CD14-positive monocyte (primary cell): ENCODE results near the gene HADHA. TPM values are rescaled to one million over a fixed set of nuclear protein-coding genes. Genes with fewer than 3 reads are reported as not detected.

Source experiments
- DNase-seq, 3 donors: peaks; one replicate each; pipeline ENCODE4 v3.0.0-alpha.2; 2011 to 2022
- H2AFZ ChIP-seq: 2 replicates; pipeline ENCODE4 v1.6.0; 2012; ENCODE audit warnings: mild to moderate bottlenecking, low read depth, low read length, inconsistent platforms; ENCODE audit not compliant: insufficient read depth, poor library complexity, severe bottlenecking
- H3K27ac ChIP-seq, 2 donors: 1 replicate in 1 of 2; 2 replicates in 1 of 2; pipeline ENCODE4 v1.5.1; 2012 to 2013; ENCODE audit warnings: low read length in 2 of 2, control low read depth in 1 of 2, inconsistent platforms in 1 of 2, low read depth in 1 of 2, mild to moderate bottlenecking in 1 of 2
- H3K27me3 ChIP-seq, 2 donors: one replicate each; pipeline versions ENCODE4 v1.6.0 to v1.6.1; 2011 to 2013; ENCODE audit warnings: low read length in 2 of 2; ENCODE audit not compliant: control insufficient read depth in 2 of 2, insufficient read depth in 2 of 2
- H3K36me3 ChIP-seq, 2 donors: replicated peaks in 1 of 2; 1 replicate in 1 of 2; 2 replicates in 1 of 2; pipeline versions ENCODE4 v1.5.1 to v1.6.1; 2012 to 2013; ENCODE audit warnings: low read length in 2 of 2, control low read depth in 1 of 2, inconsistent platforms in 1 of 2, mild to moderate bottlenecking in 1 of 2; ENCODE audit not compliant: insufficient read depth in 2 of 2, control insufficient read depth in 1 of 2
- H3K4me1 ChIP-seq, 2 donors: 1 replicate in 1 of 2; 2 replicates in 1 of 2; pipeline versions ENCODE4 v1.5.1 to v1.6.1; 2012 to 2013; ENCODE audit warnings: low read length in 2 of 2, control low read depth in 1 of 2, inconsistent platforms in 1 of 2, mild to moderate bottlenecking in 1 of 2, moderate library complexity in 1 of 2; ENCODE audit not compliant: insufficient read depth in 2 of 2, control insufficient read depth in 1 of 2
- H3K4me2 ChIP-seq: replicated peaks from 2 replicates; pipeline ENCODE3; 2012; ENCODE audit warnings: low read length, moderate library complexity, mild to moderate bottlenecking; ENCODE audit not compliant: poor library complexity, severe bottlenecking; ENCODE audit errors: extremely low read depth
- H3K4me3 ChIP-seq, 3 experiments: fragments of 200-600 bp in 1 of 3; sonication (generic) in 1 of 3; replicated peaks in 1 of 3; 1 replicate in 2 of 3; 2 replicates in 1 of 3; pipeline ENCODE4 v1.5.1; 2011 to 2013; ENCODE audit warnings: low read length in 3 of 3, mild to moderate bottlenecking in 3 of 3, control low read depth in 2 of 3, low read depth in 2 of 3, inconsistent platforms in 1 of 3, moderate library complexity in 1 of 3
- H3K79me2 ChIP-seq: 2 replicates; pipeline ENCODE4 v1.6.0; 2012; ENCODE audit warnings: mild to moderate bottlenecking, control low read depth, inconsistent platforms, low read length, moderate library complexity; ENCODE audit not compliant: insufficient read depth
- H3K9ac ChIP-seq: 2 replicates; pipeline ENCODE4 v1.6.0; 2017; ENCODE audit warnings: low read length, mild to moderate bottlenecking; ENCODE audit not compliant: insufficient read depth, poor library complexity, severe bottlenecking
- H3K9me3 ChIP-seq, 2 donors: replicated peaks in 1 of 2; 1 replicate in 1 of 2; 2 replicates in 1 of 2; pipeline versions ENCODE4 v1.5.1 to v1.6.1; 2012 to 2013; ENCODE audit warnings: low read length in 2 of 2, control low read depth in 1 of 2; ENCODE audit not compliant: control insufficient read depth in 1 of 2, insufficient read depth in 1 of 2
- H4K20me1 ChIP-seq: 2 replicates; pipeline ENCODE4 v1.6.0; 2012; ENCODE audit warnings: mild to moderate bottlenecking, low read length, control low read depth, moderate library complexity; ENCODE audit not compliant: insufficient read depth
- H3K27ac Mint-ChIP-seq, 7 donors: one replicate each; pipeline ENCODE4 v1.8.0; 2020; ENCODE audit warnings: mild to moderate bottlenecking in 7 of 7, mixed read lengths in 7 of 7, moderate library complexity in 6 of 7, inconsistent platforms in 2 of 7
- H3K27me3 Mint-ChIP-seq, 3 donors: one replicate each; pipeline ENCODE4 v1.8.0; 2021 to 2022; ENCODE audit warnings: low read depth in 3 of 3, mild to moderate bottlenecking in 3 of 3, mixed read lengths in 3 of 3, moderate library complexity in 3 of 3, inconsistent platforms in 1 of 3
- H3K36me3 Mint-ChIP-seq, 2 donors: one replicate each; pipeline ENCODE4 v1.8.0; 2020; ENCODE audit warnings: mixed read lengths in 2 of 2, inconsistent platforms in 1 of 2, mild to moderate bottlenecking in 1 of 2
- H3K4me1 Mint-ChIP-seq: one replicate; pipeline ENCODE4 v1.8.0; 2020; ENCODE audit warnings: mild to moderate bottlenecking, mixed read lengths
- H3K4me3 Mint-ChIP-seq, 2 donors: one replicate each; pipeline ENCODE4 v1.8.0; 2020; ENCODE audit warnings: mild to moderate bottlenecking in 2 of 2, mixed read lengths in 2 of 2, moderate library complexity in 1 of 2
- H3K9me3 Mint-ChIP-seq, 7 donors: one replicate each; pipeline ENCODE4 v1.8.0; 2020 to 2022; ENCODE audit warnings: mixed read lengths in 7 of 7, mild to moderate bottlenecking in 6 of 7, moderate library complexity in 6 of 7, inconsistent platforms in 2 of 7
- WGBS: methylation state at CpG from one replicate; pipeline ENCODE4 v1.1.5; 2013; ENCODE audit warnings: missing lambda C conversion rate; ENCODE audit not compliant: insufficient coverage; 5-methylcytosine and 5-hydroxymethylcytosine counted together
- intact Hi-C, 2 donors: fragments of 100-400 bp; cut with micrococcal nuclease; formaldehyde crosslinking; loops; one replicate each; pipeline versions ENCODE4 v1.15.0 to v1.15.1; 2023
- polyA plus RNA-seq, 3 donors: library from polyadenylated mRNA; depleted of rRNA in 1 of 3; unstranded in 2 of 3; stranded (reverse) in 1 of 3; fragments of 300-500 nt in 2 of 3; fragments of >200 nt in 1 of 3; fragmentation: Illumina TruSeq in 2 of 3; gene quantifications; 1 replicate in 2 of 3; 2 replicates in 1 of 3; pipeline ENCODE4 v1.2.3, GENCODE V29; 2012 to 2021
- TF ChIP-seq, protein P1 (sequence below): fragments of 200-600 bp; IDR thresholded peaks from one replicate; pipeline ENCODE4 v1.8.0; 2022; ENCODE audit warnings: antibody characterized with exemption, mild to moderate bottlenecking

Gene HADHA
- polyA plus RNA-seq, 3 donors, result 60.2 to 187 (median 155) TPM

DNA sequence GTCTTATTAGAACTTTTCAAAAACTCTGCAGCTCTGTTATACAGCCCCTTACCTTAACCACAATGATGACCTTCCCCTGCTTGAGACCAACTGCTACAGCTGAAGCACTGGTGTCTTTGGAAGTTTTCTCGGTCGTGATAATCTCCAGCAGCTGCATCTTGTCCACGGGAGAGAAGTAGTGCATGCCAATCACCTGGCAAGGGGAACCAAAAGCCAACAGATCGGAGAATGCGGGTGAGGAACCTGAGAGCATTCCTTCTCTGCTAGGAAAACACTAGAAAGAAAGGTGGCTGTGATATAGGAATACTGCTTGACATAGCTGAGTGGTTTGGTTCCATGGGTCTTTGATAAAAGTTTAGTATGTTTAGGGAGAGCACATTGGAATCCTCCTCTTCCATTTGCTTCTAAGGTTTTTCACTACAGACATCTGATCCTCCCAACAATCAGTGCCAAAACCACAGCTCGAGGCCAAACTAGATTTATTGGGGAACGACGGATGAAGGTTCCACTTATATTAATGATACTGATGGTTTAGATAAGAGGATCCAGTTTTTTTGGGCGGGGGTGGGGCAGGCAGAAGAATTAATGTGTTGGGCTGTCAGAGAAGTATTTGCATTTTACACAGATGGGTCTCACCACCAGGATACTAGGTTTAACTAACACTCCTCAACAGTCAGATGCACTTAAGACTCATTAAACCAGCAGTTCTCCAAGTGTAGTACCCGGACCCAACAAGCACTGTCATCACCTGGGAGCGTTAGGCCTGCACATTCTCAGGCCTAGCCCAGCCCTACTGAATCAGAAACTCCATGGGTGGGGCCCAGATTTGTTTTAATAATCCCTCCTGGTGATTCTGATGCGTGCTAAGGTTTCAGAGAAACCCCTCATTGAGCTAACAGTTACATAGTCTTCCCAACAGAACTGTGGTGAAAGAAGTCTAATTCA lies 49.1 kb downstream of the HADHA start:
- Mint-ChIP-seq H3K4me3 (no peak overlapping the region), H3K27ac (no peak overlapping the region), H3K9me3 (peaks cover 3 to 17% (median 10%) of the 10 kb centered on the region in 7 donors), H3K4me1 (peaks cover 14% of the 10 kb centered on the region), H3K36me3 (peaks cover 88 to 98% of the 10 kb centered on the region in 2 donors), H3K27me3 (no peaks in the 10 kb centered on the region)
- H3K27me3 ChIP-seq, result no peaks in the 10 kb centered on the region
- peaks cover 14 to 16% of the 10 kb centered on the region in 2 donors for H3K4me1 ChIP-seq
- H4K20me1 ChIP-seq, result peaks cover 25% of the 10 kb centered on the region
- no peak overlapping the region for H2AFZ ChIP-seq
- intact Hi-C loops, result no loop called here
- H3K4me2 ChIP-seq, result no peak overlapping the region
- WGBS, result 96% methylated on average over 5 of the region's 12 CpGs
- H3K27ac ChIP-seq, result no peak overlapping the region
- H3K9ac ChIP-seq, result no peak overlapping the region
- H3K79me2 ChIP-seq, result no peaks in the 10 kb centered on the region
- TF ChIP-seq, protein P1, sequence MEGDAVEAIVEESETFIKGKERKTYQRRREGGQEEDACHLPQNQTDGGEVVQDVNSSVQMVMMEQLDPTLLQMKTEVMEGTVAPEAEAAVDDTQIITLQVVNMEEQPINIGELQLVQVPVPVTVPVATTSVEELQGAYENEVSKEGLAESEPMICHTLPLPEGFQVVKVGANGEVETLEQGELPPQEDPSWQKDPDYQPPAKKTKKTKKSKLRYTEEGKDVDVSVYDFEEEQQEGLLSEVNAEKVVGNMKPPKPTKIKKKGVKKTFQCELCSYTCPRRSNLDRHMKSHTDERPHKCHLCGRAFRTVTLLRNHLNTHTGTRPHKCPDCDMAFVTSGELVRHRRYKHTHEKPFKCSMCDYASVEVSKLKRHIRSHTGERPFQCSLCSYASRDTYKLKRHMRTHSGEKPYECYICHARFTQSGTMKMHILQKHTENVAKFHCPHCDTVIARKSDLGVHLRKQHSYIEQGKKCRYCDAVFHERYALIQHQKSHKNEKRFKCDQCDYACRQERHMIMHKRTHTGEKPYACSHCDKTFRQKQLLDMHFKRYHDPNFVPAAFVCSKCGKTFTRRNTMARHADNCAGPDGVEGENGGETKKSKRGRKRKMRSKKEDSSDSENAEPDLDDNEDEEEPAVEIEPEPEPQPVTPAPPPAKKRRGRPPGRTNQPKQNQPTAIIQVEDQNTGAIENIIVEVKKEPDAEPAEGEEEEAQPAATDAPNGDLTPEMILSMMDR, result no peak
- no peak overlapping the region for H3K4me3 ChIP-seq
- H3K9me3 ChIP-seq, result peaks cover 3 to 8% of the 10 kb centered on the region in 2 donors
- no peak for DNase-seq
- peaks cover 85 to 99% of the 10 kb centered on the region in 2 donors for H3K36me3 ChIP-seq

DNA sequence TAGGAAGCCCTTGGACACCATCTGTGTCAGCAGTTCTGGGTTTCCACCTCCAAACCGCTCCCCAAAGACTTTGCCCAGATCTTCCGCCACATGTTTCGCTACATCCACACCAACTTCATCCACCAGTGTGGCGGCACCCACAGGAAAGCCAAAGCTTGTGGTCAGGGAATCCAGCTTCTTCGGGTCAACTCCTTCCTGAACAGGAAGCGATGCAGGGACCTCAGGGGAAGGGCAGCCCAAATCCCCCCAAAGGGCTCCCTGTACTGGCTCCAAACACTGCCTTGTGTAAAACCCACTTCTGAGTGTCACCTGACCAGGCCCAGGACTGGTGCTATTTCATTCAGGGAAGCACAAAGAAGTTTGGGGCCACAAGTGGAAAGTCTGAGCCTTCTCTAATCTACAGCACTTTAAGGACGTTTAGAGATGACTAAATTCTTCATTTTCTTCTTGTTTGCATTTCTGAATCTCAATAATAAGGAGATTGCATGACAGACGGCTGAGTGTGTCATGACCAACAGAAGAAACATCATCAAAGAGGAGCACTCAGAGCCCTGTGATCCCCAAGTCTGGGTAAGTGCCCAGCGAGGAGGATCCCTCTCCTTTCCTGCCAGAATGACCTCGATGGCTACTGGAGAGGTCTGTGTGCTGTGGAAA lies 50.7 kb downstream of the HADHA start:
- Mint-ChIP-seq H3K27me3 (no peaks in the 10 kb centered on the region), H3K4me3 (no peak overlapping the region), H3K9me3 (peaks cover 3 to 14% (median 10%) of the 10 kb centered on the region in 7 donors), H3K4me1 (peaks cover 14% of the 10 kb centered on the region), H3K27ac (peak overlapping the region in 1 of 7 donors; percentile 80), H3K36me3 (peaks cover 76 to 86% of the 10 kb centered on the region in 2 donors)
- Histone ChIP-seq H4K20me1 (peaks cover 25% of the 10 kb centered on the region), H3K4me3 (no peak overlapping the region), H2AFZ (no peak overlapping the region), H3K4me2 (no peak overlapping the region), H3K9me3 (peaks cover 3 to 8% of the 10 kb centered on the region in 2 donors), H3K27ac (peak overlapping the region in 1 of 2 donors; percentile 4), H3K36me3 (peaks cover 72 to 88% of the 10 kb centered on the region in 2 donors), H3K4me1 (peaks cover 14 to 16% of the 10 kb centered on the region in 2 donors), H3K9ac (no peak overlapping the region), H3K79me2 (no peaks in the 10 kb centered on the region), H3K27me3 (no peaks in the 10 kb centered on the region)
- TF ChIP-seq, protein P1, result no peak
- intact Hi-C loops, result no loop called here
- DNase-seq, result no peak
- WGBS, result 85% methylated on average over 9 of the region's 10 CpGs
